IMR-90 (cell line): Measurements from ENCODE around the gene MAGI2. TPM values are rescaled to one million over a fixed set of nuclear protein-coding genes. Genes with fewer than 3 reads are reported as not detected.

ENCODE experiments used
- ATAC-seq: fragments of 200-7000 bp; cut with Tn5 transposase; 2 replicates; pipeline ENCODE4 v1.9.1; 2020; ENCODE audit warnings: low read depth, mild to moderate bottlenecking, moderate library complexity
- BruUV-seq: library from RNA; stranded (reverse); fragments of 400-500 nt; replicated peaks from 2 replicates; lab custom pipeline; 2021; lab: Mats Ljungman, UMichigan
- CTCF ChIA-PET: fragments of 300-600 bp; formaldehyde crosslinking; extraction: SDS; loops from one replicate; lab custom pipeline; 2021; ENCODE audit warnings: antibody characterized with exemption; lab: Yijun Ruan, JAX
- POLR2A ChIA-PET: fragments of 300-600 bp; sonication (Branson Sonifier 250); formaldehyde crosslinking; loops from one replicate; lab custom pipeline; 2022; ENCODE audit warnings: antibody characterized with exemption; ENCODE audit not compliant: unreplicated experiment; lab: Charles Lee
- DNase-seq: peaks from one replicate; pipeline ENCODE4 v3.0.0; 2013
- H2AFZ ChIP-seq: replicated peaks from 2 replicates; pipeline ENCODE3; 2013; ENCODE audit warnings: low read length, mild to moderate bottlenecking; ENCODE audit not compliant: poor library complexity
- H2AK5ac ChIP-seq: 2 replicates; pipeline ENCODE4 v1.6.1; 2013; ENCODE audit warnings: low read depth, low read length, inconsistent platforms
- H2AK9ac ChIP-seq: replicated peaks from 2 replicates; pipeline ENCODE3; 2013; ENCODE audit warnings: mild to moderate bottlenecking, low read depth, low read length, moderate library complexity; ENCODE audit not compliant: poor library complexity
- H2BK120ac ChIP-seq: 2 replicates; pipeline ENCODE4 v1.6.1; 2013; ENCODE audit warnings: low read depth, low read length, inconsistent platforms
- H2BK15ac ChIP-seq: 3 replicates; pipeline ENCODE4 v1.6.1; 2013; ENCODE audit warnings: low read depth, low read length, inconsistent platforms
- H2BK20ac ChIP-seq: 2 replicates; pipeline ENCODE4 v1.6.1; 2013; ENCODE audit warnings: low read depth, mild to moderate bottlenecking, inconsistent platforms, low read length, moderate library complexity
- H2BK5ac ChIP-seq: 2 replicates; pipeline ENCODE4 v1.6.1; 2013; ENCODE audit warnings: mild to moderate bottlenecking, low read depth, low read length, inconsistent platforms; ENCODE audit not compliant: poor library complexity, severe bottlenecking
- H3K14ac ChIP-seq: replicated peaks from 2 replicates; pipeline ENCODE4 v1.6.1; 2013; ENCODE audit warnings: low read depth, low read length, inconsistent platforms
- H3K18ac ChIP-seq: 2 replicates; pipeline ENCODE4 v1.6.1; 2013; ENCODE audit warnings: low read depth, low read length, control low read depth
- H3K23ac ChIP-seq: 2 replicates; pipeline ENCODE4 v1.6.1; 2013; ENCODE audit warnings: low read depth, low read length, inconsistent platforms
- H3K27ac ChIP-seq: 2 replicates; pipeline ENCODE4 v1.5.1; 2013; ENCODE audit warnings: mild to moderate bottlenecking, control low read depth, low read length; ENCODE audit not compliant: insufficient read depth
- H3K27me3 ChIP-seq: 2 replicates; pipeline ENCODE4 v1.6.1; 2013; ENCODE audit warnings: low read length; ENCODE audit not compliant: control insufficient read depth, insufficient read depth
- H3K36me3 ChIP-seq: 2 replicates; pipeline ENCODE4 v1.6.1; 2013; ENCODE audit warnings: low read length, mixed read lengths; ENCODE audit not compliant: control insufficient read depth, insufficient read depth
- H3K4ac ChIP-seq: 2 replicates; pipeline ENCODE4 v1.6.1; 2013; ENCODE audit warnings: low read depth, low read length, inconsistent platforms
- H3K4me1 ChIP-seq: 2 replicates; pipeline ENCODE4 v1.6.1; 2013; ENCODE audit warnings: low read length, mixed read lengths; ENCODE audit not compliant: control insufficient read depth, insufficient read depth
- H3K4me2 ChIP-seq: 2 replicates; pipeline ENCODE4 v1.6.1; 2013; ENCODE audit warnings: low read depth, mild to moderate bottlenecking, control low read depth, low read length, moderate library complexity
- H3K4me3 ChIP-seq: 2 replicates; pipeline ENCODE4 v1.5.1; 2013; ENCODE audit warnings: low read depth, mild to moderate bottlenecking, control low read depth, low read length, moderate library complexity; ENCODE audit not compliant: insufficient read depth
- H3K56ac ChIP-seq: 2 replicates; pipeline ENCODE4 v1.6.1; 2013; ENCODE audit warnings: low read length, inconsistent platforms; ENCODE audit not compliant: insufficient read depth; ENCODE audit errors: extremely low read depth
- H3K79me1 ChIP-seq, 2 experiments: 2 replicates each; pipeline ENCODE4 v1.6.1; 2013; ENCODE audit warnings: low read length in 2 of 2, inconsistent platforms in 1 of 2, low read depth in 1 of 2
- H3K9ac ChIP-seq: 2 replicates; pipeline ENCODE4 v1.6.1; 2013; ENCODE audit warnings: low read depth, low read length, control low read depth
- H3K9me1 ChIP-seq: 2 replicates; pipeline ENCODE4 v1.6.1; 2013; ENCODE audit warnings: low read length, inconsistent platforms; ENCODE audit not compliant: insufficient read depth
- H3K9me3 ChIP-seq: 2 replicates; pipeline ENCODE4 v1.6.1; 2013; ENCODE audit warnings: low read length; ENCODE audit not compliant: control insufficient read depth, insufficient read depth
- H4K20me1 ChIP-seq: 2 replicates; pipeline ENCODE4 v1.6.1; 2013; ENCODE audit warnings: low read length, inconsistent platforms; ENCODE audit not compliant: insufficient read depth
- H4K5ac ChIP-seq: 2 replicates; pipeline ENCODE4 v1.6.1; 2013; ENCODE audit warnings: mild to moderate bottlenecking, low read depth, low read length, control low read depth
- H4K8ac ChIP-seq, 2 experiments: 2 replicates each; pipeline ENCODE4 v1.6.1; 2013; ENCODE audit warnings: low read depth in 2 of 2, low read length in 2 of 2, control low read depth in 1 of 2, inconsistent platforms in 1 of 2
- H4K91ac ChIP-seq: 2 replicates; pipeline ENCODE4 v1.6.1; 2013; ENCODE audit warnings: low read depth, low read length, inconsistent platforms; ENCODE audit not compliant: insufficient read depth
- CEBPB ChIP-seq: IDR thresholded peaks from 2 replicates; pipeline ENCODE4 v1.6.1; 2012; ENCODE audit warnings: low read depth, low read length, improper control_type of control experiment
- CTCF ChIP-seq: conservative IDR thresholded peaks from 2 replicates; pipeline ENCODE4 v1.5.1; 2012; ENCODE audit warnings: mild to moderate bottlenecking, low read depth, low read length, improper control_type of control experiment
- NFE2L2 ChIP-seq: fragments of 150-350 bp; IDR thresholded peaks from 2 replicates; pipeline ENCODE4 v1.6.1; 2016; ENCODE audit warnings: low read depth, mild to moderate bottlenecking, low read length
- WGBS, 2 experiments: methylation state at CpG; one replicate each; pipeline versions ENCODE4 v1.1.5 to v1.1.7; 2013; ENCODE audit warnings: missing lambda C conversion rate in 2 of 2; ENCODE audit not compliant: insufficient read length in 1 of 2; ENCODE audit errors: extremely low coverage in 2 of 2; 5-methylcytosine and 5-hydroxymethylcytosine counted together
- dilution Hi-C: fragments of 300-500 bp; cut with HindIII; formaldehyde crosslinking; loops from one replicate; pipeline ENCODE4 v1.14.3; 2018; ENCODE audit warnings: low sequenced_read_pairs; ENCODE audit not compliant: unreplicated experiment
- in situ Hi-C: fragments of 300-500 bp; cut with MboI; formaldehyde crosslinking; loops from 3 replicates; pipeline ENCODE4 v1.14.3; 2019; ENCODE audit warnings: low sequenced_read_pairs, inconsistent platforms, mixed read lengths
- intact Hi-C: fragments of 100-400 bp; cut with micrococcal nuclease; formaldehyde crosslinking; loops from 2 replicates; pipeline ENCODE4 v1.10.0; 2022
- polyA plus RNA-seq, 3 experiments: library from polyadenylated mRNA; depleted of rRNA; stranded (reverse); fragments of >200 nt; gene quantifications; 2 replicates each; pipeline ENCODE4 v1.2.3, GENCODE V29; 2012; ENCODE audit warnings: low replicate concordance in 1 of 3
- total RNA-seq: library from RNA; depleted of rRNA; stranded (reverse); fragments of >200 nt; gene quantifications from 2 replicates; pipeline ENCODE4 v1.2.3, GENCODE V29; 2012

The MAGI2 gene
- total and polyA plus RNA-seq, 2 of the 4 experiments (the other 2 are of a cell fraction) = 2.5 to 17.9 TPM

- Histone ChIP-seq H3K18ac (no peak overlapping the region), H2AK5ac (peak overlapping the region; percentile 62), H3K4me2 (no peak overlapping the region), H3K27ac (no peak overlapping the region), H3K9me1 (peaks cover 6% of the 10 kb centered on the region; the same call in 1 of the 2 replicates), H3K4me3 (no peak overlapping the region), H3K9me3 (no peaks in the 10 kb centered on the region), H3K79me1 (no peaks in the 10 kb centered on the region), H2AFZ (no peak overlapping the region), H4K20me1 (no peaks in the 10 kb centered on the region), H3K4me1 (peaks cover 6% of the 10 kb centered on the region), H3K14ac (no peak overlapping the region), H2BK120ac (no peak overlapping the region), H2BK20ac (no peak overlapping the region), H3K36me3 (no peaks in the 10 kb centered on the region), H2BK15ac (no peak overlapping the region), H3K4ac (peak overlapping the region; percentile 24; the same call in 1 of the 2 replicates), H3K23ac (no peak overlapping the region), H2AK9ac (no peak overlapping the region), H2BK5ac (no peak overlapping the region), H3K9ac (no peak overlapping the region), H4K8ac (no peak overlapping the region), H3K56ac (no peak overlapping the region), H4K91ac (no peak overlapping the region), H4K5ac (no peak overlapping the region), H3K27me3 (no peaks in the 10 kb centered on the region)
- WGBS, 2 experiments = 91% methylated on average over 4 of the region's 11 CpGs; no CpG with 5 or more reads in 1 of the 2 experiments
- ATAC-seq (no peak), DNase-seq (no peak)
- ChIA-PET POLR2A (no interaction called here), CTCF (interaction anchor here (0.6 to 1.7 kb wide), 10 partner anchors 9 to 1042 kb away, joined by 3 to 10 read pairs (median 3); no protein-coding TSS in a partner anchor)
- TF ChIP-seq NFE2L2 (no peak), CEBPB (no peak), CTCF (no peak)
- intact Hi-C loops (loop anchor here (1.0 to 10.0 kb wide), 6 partner anchors 88 to 1040 kb away; no protein-coding TSS in a partner anchor), dilution Hi-C loops (no loop called here), in situ Hi-C loops (loop anchor here (25.0 kb wide), 1 partner anchor 803 kb away; no protein-coding TSS in a partner anchor)
- BruUV-seq = no TSS peak
These were observed 1318.7 kb downstream of the MAGI2 start for GRCh38 chr7:78134774-78135173.
